GM12873 (cell line): ENCODE measurements around the gene FAM180B.

ENCODE experiments used
- TF ChIP-seq, protein P1 (sequence below): IDR thresholded peaks from 2 replicates; pipeline ENCODE4 v1.5.1; 2012; ENCODE audit warnings: low read depth, mild to moderate bottlenecking, moderate library complexity, low read length, control low read depth; ENCODE audit not compliant: insufficient read depth; ENCODE audit errors: missing control alignments

The FAM180B gene

GRCh38 chr11:47593934-47594855 lies 7.7 kb downstream of the FAM180B start, which contains the start of gene C1QTNF4:
Gene C1QTNF4, minus strand, starts transcription at chr11:47594411. Its CDS starts 3,601 bp downstream, at chr11:47590810.
- TF ChIP-seq, protein P1, sequence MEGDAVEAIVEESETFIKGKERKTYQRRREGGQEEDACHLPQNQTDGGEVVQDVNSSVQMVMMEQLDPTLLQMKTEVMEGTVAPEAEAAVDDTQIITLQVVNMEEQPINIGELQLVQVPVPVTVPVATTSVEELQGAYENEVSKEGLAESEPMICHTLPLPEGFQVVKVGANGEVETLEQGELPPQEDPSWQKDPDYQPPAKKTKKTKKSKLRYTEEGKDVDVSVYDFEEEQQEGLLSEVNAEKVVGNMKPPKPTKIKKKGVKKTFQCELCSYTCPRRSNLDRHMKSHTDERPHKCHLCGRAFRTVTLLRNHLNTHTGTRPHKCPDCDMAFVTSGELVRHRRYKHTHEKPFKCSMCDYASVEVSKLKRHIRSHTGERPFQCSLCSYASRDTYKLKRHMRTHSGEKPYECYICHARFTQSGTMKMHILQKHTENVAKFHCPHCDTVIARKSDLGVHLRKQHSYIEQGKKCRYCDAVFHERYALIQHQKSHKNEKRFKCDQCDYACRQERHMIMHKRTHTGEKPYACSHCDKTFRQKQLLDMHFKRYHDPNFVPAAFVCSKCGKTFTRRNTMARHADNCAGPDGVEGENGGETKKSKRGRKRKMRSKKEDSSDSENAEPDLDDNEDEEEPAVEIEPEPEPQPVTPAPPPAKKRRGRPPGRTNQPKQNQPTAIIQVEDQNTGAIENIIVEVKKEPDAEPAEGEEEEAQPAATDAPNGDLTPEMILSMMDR = no peak

GRCh38 chr11:47595029-47595428 lies 8.6 kb downstream of the FAM180B start:
- TF ChIP-seq, protein P1 = no peak

DNA sequence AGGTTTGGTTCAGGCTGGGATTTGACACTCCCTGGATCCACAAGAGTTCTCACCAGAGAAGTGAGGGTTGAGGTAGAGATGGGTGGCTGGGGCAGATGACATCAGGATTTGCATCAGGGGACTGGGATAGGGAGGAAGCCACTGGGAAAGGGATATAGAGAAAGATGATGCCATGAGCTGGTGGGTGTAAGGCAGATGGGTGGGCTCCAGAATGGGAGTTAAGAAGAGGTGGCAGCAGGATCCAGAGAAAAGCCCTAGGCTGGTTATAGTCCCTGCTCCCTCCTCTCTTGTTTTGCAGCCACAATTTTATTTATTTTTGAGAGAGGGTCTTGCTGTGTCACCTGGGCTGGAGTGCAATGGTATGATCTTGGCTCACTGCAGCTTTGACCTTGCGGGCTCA lies 9.5 kb downstream of the FAM180B start:
- TF ChIP-seq, protein P1 = no peak

- TF ChIP-seq, protein P1 = no peak
Observed at GRCh38 chr11:47599902-47600301, 13.4 kb downstream of the FAM180B start.

- TF ChIP-seq, protein P1 = no peak
Observed at GRCh38 chr11:47603295-47603694, 16.8 kb downstream of the FAM180B start.

- TF ChIP-seq, protein P1 = no peak
Observed at GRCh38 chr11:47605921-47606320, 19.4 kb downstream of the FAM180B start.

- TF ChIP-seq, protein P1 = no peak
Observed at GRCh38 chr11:47606731-47607130, 20.3 kb downstream of the FAM180B start.
